ENCODE data around the gene PRKG1. TPM values are rescaled to one million over a fixed set of nuclear protein-coding genes. Genes with fewer than 3 reads are reported as not detected.

Gene PRKG1
- total RNA-seq, 1 donor = 19.5 TPM

GRCh38 chr10:52312942-52313255 lies 1238.6 kb downstream of the PRKG1 start:
- Histone ChIP-seq H3K27ac (ENCODE audit: low read depth, low read length) (peak overlapping the region; percentile 21), H4K20me1 (ENCODE audit: insufficient read depth, low read length) (no peaks in the 10 kb centered on the region), H3K79me2 (ENCODE audit: insufficient read depth, low read length) (peaks cover 25% of the 10 kb centered on the region), H3K27me3 (ENCODE audit: insufficient read depth, low read length) (no peaks in the 10 kb centered on the region), H3K4me2 (ENCODE audit: insufficient read depth, low read length) (peak overlapping the region; percentile 93), H3K36me3 (ENCODE audit: insufficient read depth, low read length) (peaks cover 22% of the 10 kb centered on the region), H3K4me1 (ENCODE audit: insufficient read depth, low read length) (peaks cover 28% of the 10 kb centered on the region), H2AFZ (ENCODE audit: low read length) (peak overlapping the region; percentile 90), H3K4me3 (ENCODE audit: insufficient read depth, low read length) (peak overlapping the region; percentile 96), H3K9me3 (ENCODE audit: low read depth, low read length) (no peaks in the 10 kb centered on the region)
- peak; percentile 69 for DNase-seq (ENCODE audit: insufficient read length, low spot score, missing footprints)
- no peak for TF ChIP-seq CTCF (IDR thresholded peaks at IDR 0.05; ENCODE audit: extremely low read depth, low read depth, low read length)

GRCh38 chr10:52313256-52313932 lies 1239.1 kb downstream of the PRKG1 start:
- Histone ChIP-seq H3K9me3 (ENCODE audit: low read depth, low read length) (no peaks in the 10 kb centered on the region), H2AFZ (ENCODE audit: low read length) (peak overlapping the region; percentile 90), H3K4me2 (ENCODE audit: insufficient read depth, low read length) (peak overlapping the region; percentile 93), H3K4me1 (ENCODE audit: insufficient read depth, low read length) (peaks cover 33% of the 10 kb centered on the region), H3K36me3 (ENCODE audit: insufficient read depth, low read length) (peaks cover 22% of the 10 kb centered on the region), H3K27me3 (ENCODE audit: insufficient read depth, low read length) (no peaks in the 10 kb centered on the region), H3K79me2 (ENCODE audit: insufficient read depth, low read length) (peaks cover 25% of the 10 kb centered on the region), H3K27ac (ENCODE audit: low read depth, low read length) (peak overlapping the region; percentile 68), H3K4me3 (ENCODE audit: insufficient read depth, low read length) (peak overlapping the region; percentile 96), H4K20me1 (ENCODE audit: insufficient read depth, low read length) (no peaks in the 10 kb centered on the region)
- no peak for TF ChIP-seq CTCF (IDR thresholded peaks at IDR 0.05; ENCODE audit: extremely low read depth, low read depth, low read length)
- DNase-seq (ENCODE audit: insufficient read length, low spot score, missing footprints) = peak; percentile 64

GRCh38 chr10:52313933-52314821 lies 1239.9 kb downstream of the PRKG1 start, which contains the start of gene DKK1:
Gene DKK1 (plus strand): TSS chr10:52314281. CDS start chr10:52314435, 154 bp downstream.
- peaks cover 22% of the 10 kb centered on the region for H3K36me3 ChIP-seq (ENCODE audit: insufficient read depth, low read length)
- no peaks in the 10 kb centered on the region for H3K27me3 ChIP-seq (ENCODE audit: insufficient read depth, low read length)
- DNase-seq (ENCODE audit: insufficient read length, low spot score, missing footprints) = peak; percentile 90
- H3K9me3 ChIP-seq (ENCODE audit: low read depth, low read length) = no peaks in the 10 kb centered on the region
- peaks cover 38% of the 10 kb centered on the region for H3K4me1 ChIP-seq (ENCODE audit: insufficient read depth, low read length)
- peak within 1 kb of the TSS; percentile 96 for H3K4me3 ChIP-seq (ENCODE audit: insufficient read depth, low read length)
- peak within 1 kb of the TSS; percentile 93 for H3K4me2 ChIP-seq (ENCODE audit: insufficient read depth, low read length)
- TF ChIP-seq CTCF (IDR thresholded peaks at IDR 0.05; ENCODE audit: extremely low read depth, low read depth, low read length) = peak; percentile 82
- peak within 1 kb of the TSS; percentile 90 for H2AFZ ChIP-seq (ENCODE audit: low read length)
- H3K79me2 ChIP-seq (ENCODE audit: insufficient read depth, low read length) = peaks cover 25% of the 10 kb centered on the region
- H3K27ac ChIP-seq (ENCODE audit: low read depth, low read length) = peak within 1 kb of the TSS; percentile 90
- no peaks in the 10 kb centered on the region for H4K20me1 ChIP-seq (ENCODE audit: insufficient read depth, low read length)
